ENCODE data around the gene DGCR8.

Gene DGCR8

DNA sequence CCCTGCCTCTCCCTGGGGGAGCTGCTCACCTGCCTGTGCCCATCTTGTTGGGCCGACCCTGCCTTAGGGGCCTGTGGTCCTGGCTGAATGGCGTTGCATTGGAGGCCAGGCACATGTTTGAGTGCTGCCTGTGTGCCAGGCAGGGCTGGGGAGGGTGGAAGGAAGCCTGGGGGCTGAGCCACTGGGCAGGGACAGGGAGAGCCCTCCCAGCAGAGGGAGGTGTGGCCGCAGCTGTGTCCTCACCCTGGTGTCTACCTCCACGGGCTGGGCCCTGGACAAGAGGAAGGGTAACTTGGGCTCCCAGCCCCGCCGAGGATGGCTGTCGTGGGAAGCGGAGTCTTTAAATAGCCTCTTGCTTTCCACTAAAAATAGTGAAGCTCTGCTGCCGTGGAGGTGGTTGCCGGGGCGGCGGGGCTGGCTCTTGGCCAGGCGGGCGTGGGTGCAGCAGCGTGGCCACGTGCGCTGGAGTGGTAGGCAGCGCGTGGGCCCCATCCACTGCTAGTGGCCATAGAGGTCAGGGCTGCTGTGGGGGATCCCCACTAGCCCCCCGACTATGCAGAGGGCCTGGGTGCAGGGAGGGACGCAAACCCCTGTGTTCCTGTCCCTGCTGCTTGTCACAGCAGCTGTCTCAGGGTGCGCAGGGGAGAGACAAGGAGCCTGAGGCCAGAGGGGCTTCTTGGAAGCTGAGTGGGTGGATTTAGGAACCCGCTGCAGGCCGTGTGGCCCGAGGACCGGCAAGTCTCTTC lies 57.8 kb downstream of the DGCR8 start:
- FAIRE-seq (no peak), DNase-seq (ENCODE audit: insufficient read length, low spot score) (no peak)
- TF ChIP-seq POLR2A (IDR thresholded peaks at IDR 0.05; ENCODE audit: low read depth, low read length) = no peak

DNA sequence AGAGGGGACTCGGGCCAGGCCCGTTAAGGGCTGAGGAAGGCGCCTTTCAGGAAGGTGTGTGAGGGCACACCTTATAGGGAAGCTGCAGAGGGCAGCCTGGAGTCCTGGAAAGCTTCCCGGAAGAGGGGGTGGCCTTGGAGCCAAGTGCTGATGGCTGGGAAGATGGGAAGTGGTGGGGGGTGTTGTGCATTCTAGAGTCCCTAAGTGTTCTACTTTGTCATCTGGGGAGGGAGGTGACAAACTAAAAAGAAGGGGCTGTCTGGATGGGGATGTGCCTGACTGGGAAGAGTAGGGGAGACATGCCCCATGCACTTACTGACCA lies 58.3 kb downstream of the DGCR8 start:
- no peak for TF ChIP-seq POLR2A (IDR thresholded peaks at IDR 0.05; ENCODE audit: low read depth, low read length)
- no peak for DNase-seq (ENCODE audit: insufficient read length, low spot score)
- no peak for FAIRE-seq

DNA sequence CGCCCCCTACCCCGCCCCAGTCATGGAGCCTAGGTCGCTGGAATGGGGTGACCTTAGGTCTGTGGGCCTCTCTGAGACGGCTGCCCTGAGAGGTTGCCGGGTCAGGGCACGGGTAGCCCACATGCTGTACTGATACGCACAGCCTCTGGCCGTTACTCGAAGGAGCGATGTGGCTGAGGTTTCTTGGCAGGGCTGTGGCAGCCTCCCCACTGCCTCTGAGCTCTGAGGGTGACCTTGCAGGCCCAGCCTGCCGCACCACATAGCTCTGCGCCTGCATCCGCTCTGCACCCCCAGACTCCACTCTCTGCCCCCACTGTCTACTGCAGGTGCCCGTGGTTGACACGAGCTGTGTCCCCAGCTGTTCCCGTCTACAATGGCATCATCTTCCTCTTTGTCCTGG lies 58.8 kb downstream of the DGCR8 start:
- no peak for TF ChIP-seq POLR2A (IDR thresholded peaks at IDR 0.05; ENCODE audit: low read depth, low read length)
- FAIRE-seq = no peak
- DNase-seq (ENCODE audit: insufficient read length, low spot score) = no peak

DNA sequence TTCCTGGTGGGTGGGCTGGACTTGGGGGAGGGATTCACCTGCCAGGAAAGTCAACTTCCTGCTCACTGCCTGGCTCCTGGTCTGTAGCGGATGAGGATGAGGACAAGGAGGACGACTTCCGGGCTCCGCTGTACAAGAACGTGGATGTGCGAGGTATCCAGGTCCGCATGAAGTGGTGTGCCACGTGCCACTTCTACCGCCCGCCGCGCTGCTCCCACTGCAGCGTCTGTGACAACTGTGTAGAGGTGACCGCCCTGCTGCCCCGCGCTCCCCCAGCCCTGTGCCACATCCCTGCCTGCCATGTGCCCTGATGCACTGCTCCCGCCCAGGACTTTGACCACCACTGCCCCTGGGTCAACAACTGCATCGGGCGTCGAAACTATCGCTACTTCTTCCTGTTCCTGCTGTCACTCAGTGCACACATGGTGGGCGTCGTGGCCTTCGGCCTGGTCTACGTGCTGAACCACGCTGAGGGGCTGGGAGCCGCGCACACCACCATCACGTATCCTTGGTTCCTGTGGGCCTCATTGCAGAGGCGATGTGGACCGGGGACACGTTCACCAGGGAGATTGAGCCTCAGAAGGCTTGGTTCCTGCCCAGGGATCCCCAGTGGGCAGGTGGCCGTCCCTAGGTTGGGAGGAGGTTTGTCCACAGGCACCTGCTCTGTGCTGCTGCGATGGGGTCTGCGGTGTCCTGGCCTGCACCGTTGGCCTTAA lies 59.5 kb downstream of the DGCR8 start:
- DNase-seq (ENCODE audit: insufficient read length, low spot score) (no peak), FAIRE-seq (no peak)
- TF ChIP-seq POLR2A (IDR thresholded peaks at IDR 0.05; ENCODE audit: low read depth, low read length) = no peak

DNA sequence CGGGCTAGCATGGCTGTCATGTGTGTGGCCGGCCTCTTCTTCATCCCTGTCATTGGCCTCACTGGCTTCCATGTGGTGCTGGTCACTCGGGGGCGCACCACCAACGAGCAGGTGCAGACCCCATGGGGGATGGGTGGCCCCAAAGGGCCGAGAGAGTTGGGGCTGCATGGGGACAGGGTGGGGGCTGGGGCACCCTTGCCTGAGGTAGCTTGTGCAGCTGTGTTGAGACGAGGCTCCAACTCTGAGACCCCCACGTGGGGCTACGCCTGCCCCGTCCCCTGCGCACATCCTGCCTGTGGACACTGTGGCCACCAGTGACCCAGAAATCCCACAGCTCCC lies 60.0 kb downstream of the DGCR8 start:
- FAIRE-seq = no peak
- TF ChIP-seq POLR2A (IDR thresholded peaks at IDR 0.05; ENCODE audit: low read depth, low read length) = no peak
- DNase-seq (ENCODE audit: insufficient read length, low spot score) = no peak

DNA sequence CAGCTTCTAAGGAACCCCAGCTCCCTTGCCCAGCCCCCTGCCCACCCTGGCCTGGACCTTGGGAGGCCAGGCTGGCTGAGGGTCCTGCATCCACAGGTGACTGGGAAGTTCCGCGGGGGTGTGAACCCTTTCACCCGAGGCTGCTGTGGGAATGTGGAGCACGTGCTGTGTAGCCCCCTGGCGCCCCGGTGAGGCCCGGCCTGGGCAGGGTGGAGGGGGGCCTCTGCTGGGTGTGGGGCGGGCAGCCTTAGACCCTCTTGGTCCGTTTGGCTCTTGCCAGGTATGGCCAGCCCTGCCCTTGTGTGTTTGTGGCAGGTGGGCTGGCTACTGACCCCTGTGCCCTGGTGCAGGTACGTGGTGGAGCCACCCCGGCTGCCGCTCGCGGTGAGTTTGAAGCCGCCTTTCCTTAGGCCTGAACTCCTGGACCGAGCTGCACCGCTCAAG lies 60.5 kb downstream of the DGCR8 start:
- no peak for FAIRE-seq
- TF ChIP-seq POLR2A (IDR thresholded peaks at IDR 0.05; ENCODE audit: low read depth, low read length) = no peak
- no peak for DNase-seq (ENCODE audit: insufficient read length, low spot score)

DNA sequence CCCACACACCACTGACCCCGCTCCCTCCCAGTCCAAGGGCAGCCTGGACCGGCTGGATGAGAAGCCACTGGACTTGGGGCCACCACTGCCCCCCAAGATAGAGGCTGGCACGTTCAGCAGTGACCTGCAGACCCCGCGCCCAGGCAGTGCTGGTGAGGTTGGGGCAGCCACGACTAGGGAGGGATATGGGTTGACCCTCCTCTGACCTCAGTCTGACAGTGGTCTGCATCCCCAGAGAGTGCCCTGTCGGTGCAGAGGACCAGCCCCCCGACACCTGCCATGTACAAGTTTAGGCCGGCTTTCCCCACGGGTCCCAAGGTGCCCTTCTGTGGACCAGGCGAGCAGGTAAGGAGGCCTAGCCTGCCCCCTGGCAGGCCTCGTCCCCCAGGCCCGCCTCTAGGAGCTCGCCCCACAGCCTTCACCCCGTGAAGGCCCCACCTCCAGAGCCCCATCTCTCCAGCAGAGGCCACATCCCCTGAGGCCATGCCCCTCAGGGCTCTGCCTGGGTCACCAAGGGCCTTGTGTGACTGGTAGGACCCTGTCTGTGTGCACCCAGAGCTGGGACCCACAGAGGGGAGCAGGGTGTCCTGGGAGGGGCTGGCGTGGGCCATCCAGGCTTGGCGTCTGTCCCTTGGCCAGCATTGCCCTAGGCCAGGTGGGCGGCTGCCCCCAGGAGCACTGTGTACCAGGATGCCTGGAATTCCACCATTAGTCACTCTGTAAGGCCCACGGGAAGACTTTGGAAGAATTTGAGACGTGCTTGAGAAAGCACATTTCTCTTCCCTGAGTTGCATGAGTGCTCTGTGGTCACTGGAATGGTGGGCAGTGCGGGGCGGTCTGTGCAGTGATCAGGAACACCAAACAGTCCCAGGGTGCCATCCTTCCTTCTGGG lies 61.4 kb downstream of the DGCR8 start:
- no peak for DNase-seq (ENCODE audit: insufficient read length, low spot score)
- no peak for FAIRE-seq
- TF ChIP-seq POLR2A (IDR thresholded peaks at IDR 0.05; ENCODE audit: low read depth, low read length) = no peak

DNA sequence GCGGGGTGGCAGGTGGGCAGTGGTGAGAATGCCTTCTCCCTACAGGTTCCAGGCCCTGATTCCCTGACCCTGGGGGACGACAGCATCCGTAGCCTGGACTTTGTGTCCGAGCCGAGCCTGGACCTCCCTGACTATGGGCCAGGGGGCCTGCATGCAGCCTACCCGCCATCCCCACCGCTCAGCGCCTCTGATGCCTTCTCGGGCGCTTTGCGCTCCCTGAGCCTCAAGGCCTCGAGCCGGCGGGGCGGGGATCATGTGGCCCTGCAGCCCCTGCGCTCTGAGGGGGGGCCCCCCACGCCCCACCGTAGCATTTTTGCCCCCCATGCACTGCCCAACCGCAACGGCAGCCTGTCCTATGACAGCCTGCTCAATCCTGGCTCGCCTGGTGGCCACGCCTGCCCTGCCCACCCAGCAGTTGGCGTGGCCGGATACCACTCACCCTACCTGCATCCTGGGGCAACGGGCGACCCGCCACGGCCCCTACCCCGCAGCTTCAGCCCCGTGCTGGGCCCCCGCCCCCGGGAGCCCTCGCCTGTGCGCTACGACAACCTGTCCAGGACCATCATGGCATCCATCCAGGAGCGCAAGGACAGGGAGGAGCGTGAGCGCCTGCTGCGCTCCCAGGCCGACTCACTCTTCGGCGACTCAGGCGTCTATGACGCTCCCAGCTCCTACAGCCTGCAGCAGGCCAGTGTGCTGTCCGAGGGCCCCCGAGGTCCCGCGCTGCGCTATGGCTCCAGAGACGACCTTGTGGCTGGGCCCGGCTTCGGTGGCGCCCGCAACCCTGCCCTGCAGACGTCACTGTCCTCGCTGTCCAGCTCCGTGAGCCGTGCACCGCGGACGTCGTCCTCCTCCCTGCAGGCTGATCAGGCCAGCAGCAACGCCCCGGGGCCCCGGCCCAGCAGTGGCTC lies 62.9 kb downstream of the DGCR8 start:
- no peak for TF ChIP-seq POLR2A (IDR thresholded peaks at IDR 0.05; ENCODE audit: low read depth, low read length)
- no peak for DNase-seq (ENCODE audit: insufficient read length, low spot score)
- no peak for FAIRE-seq

DNA sequence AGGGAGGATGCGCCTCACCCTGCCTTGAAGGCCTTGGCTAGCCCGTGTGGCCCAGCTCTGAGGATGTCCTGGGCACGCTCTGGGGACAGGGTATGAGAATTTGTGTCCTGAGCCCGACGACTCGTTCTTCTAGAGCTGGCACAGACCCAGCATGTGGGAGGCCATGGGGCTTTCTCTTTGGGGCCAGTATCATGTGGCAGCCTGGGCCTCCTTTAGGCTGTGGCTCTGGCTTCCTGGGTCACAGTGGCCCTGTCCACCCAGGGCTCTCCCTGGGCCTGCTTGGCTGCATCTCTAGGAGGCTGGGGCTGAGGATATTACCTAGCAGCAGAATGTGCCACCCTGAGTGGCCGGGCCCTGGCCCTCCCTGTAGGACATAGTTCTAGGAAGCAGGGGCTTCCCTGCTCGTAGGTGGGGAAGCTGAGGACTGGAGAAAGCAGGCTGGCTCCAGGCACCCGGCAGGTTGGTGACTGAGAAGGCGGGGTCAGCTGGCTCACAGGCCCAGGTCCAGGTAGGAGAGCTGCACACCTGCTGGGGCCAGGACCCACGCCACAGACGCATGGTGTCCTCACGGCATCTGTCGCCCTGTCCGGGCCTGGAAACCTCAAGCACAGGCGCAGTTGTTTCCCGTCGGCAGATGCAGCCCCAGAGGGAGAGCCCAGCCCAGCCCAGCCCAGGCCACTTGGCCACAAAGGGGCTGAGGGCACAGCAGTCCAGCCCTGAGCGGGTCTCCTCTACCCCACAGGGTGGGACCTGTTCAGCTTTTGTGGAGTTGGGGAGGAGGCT lies 64.0 kb downstream of the DGCR8 start:
- no peak for DNase-seq (ENCODE audit: insufficient read length, low spot score)
- TF ChIP-seq POLR2A (IDR thresholded peaks at IDR 0.05; ENCODE audit: low read depth, low read length) = no peak
- no peak for FAIRE-seq

DNA sequence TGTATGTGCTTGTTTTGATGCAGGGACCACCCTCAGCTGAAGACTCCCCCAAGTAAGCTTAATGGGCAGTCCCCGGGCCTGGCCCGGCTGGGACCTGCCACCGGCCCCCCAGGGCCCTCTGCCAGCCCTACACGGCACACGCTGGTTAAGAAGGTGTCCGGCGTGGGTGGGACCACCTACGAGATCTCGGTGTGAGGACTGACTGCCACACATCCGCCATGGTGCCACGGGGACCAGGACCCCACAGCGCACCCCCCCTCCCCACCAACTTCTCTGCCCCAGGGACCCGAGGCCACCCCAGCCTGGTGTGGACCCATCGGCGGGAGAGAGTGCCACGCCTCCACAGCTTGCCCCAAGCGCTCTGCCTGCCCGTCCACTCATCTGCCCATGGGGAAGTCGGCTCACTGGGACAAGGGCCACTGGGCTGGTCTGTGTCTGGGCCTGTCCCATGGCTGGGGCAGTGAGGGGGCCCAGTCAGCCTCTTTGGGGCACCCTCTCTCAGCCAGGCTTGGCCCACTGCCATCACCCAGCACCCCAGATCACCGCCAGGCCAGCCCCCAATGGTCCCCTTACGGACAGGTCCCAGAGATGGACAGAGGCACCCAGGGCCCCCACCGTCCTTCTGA lies 65.3 kb downstream of the DGCR8 start:
- no peak for FAIRE-seq
- no peak for TF ChIP-seq POLR2A (IDR thresholded peaks at IDR 0.05; ENCODE audit: low read depth, low read length)
- no peak for DNase-seq (ENCODE audit: insufficient read length, low spot score)

DNA sequence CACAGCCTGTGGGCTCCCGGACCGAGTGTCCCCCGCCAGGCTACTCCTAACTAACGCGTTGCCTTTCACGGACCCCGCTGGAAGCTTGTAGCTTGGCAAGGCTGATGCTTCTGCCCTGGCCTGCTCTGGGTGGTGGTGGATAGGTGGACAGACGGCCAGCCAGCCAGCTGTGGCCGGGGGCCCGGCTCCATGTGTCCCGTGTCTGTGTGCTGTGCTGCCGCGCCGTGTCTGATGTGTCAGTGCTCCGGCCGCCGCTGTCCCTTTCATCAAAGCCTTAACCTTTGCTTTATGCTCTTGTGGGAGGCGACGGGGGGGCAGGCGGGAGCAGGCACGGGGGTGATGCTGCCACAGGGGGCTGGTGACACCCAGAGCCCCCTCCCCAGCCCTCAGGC lies 65.8 kb downstream of the DGCR8 start:
- TF ChIP-seq POLR2A (IDR thresholded peaks at IDR 0.05; ENCODE audit: low read depth, low read length) = no peak
- FAIRE-seq = no peak
- no peak for DNase-seq (ENCODE audit: insufficient read length, low spot score)

DNA sequence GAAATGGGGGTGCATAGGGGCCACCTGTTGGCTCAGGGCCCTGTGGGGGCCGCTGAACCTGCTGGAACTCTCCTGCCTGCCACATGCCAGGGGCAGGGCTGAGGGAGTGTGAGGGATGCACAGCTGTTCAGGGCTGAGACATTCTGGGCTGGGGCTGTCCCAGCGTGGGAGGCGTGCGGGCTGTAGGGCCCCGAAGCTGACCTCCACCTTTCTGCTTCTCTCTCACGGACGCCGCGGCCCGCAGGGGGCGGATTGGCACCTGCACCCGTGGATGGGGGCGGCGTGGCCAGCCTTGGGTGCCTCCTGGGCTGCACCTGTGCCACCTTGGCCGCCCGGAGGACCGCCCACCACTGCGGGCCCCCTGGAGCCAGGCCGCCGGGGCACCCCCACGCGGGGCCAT lies 66.7 kb downstream of the DGCR8 start:
- no peak for FAIRE-seq
- TF ChIP-seq POLR2A (IDR thresholded peaks at IDR 0.05; ENCODE audit: low read depth, low read length) = no peak
- no peak for DNase-seq (ENCODE audit: insufficient read length, low spot score)

Data from H54 (cell line).